RKO (cell line): ENCODE measurements around the gene SMTN.

Source experiments
- DNase-seq: peaks from one replicate; pipeline ENCODE4 v3.0.0-alpha.2; 2016; ENCODE audit warnings: low spot score

SMTN gene

GRCh38 chr22:31127181-31127772 is 46.2 kb downstream of the SMTN start:
- DNase-seq, result no peak

- no peak for DNase-seq
Observed at GRCh38 chr22:31128156-31128555, 47.0 kb downstream of the SMTN start.

- DNase-seq, result no peak
Observed at GRCh38 chr22:31130873-31131272, 49.8 kb downstream of the SMTN start.

GRCh38 chr22:31133911-31134310 is 52.8 kb downstream of the SMTN start:
- no peak for DNase-seq

- no peak for DNase-seq
Observed at GRCh38 chr22:31134688-31135087, 53.6 kb downstream of the SMTN start.

GRCh38 chr22:31135706-31136105 is 54.6 kb downstream of the SMTN start:
- DNase-seq, result no peak

GRCh38 chr22:31136155-31136554 is 55.0 kb downstream of the SMTN start:
- no peak for DNase-seq

- DNase-seq, result no peak
Observed at GRCh38 chr22:31136711-31137110, 55.6 kb downstream of the SMTN start.

GRCh38 chr22:31137721-31138120 is 56.6 kb downstream of the SMTN start:
- no peak for DNase-seq

GRCh38 chr22:31138126-31138525 is 57.0 kb downstream of the SMTN start:
- DNase-seq, result no peak

- no peak for DNase-seq
Observed at GRCh38 chr22:31139066-31139465, 57.9 kb downstream of the SMTN start.

- DNase-seq, result no peak
Observed at GRCh38 chr22:31139866-31140716, 59.0 kb downstream of the SMTN start, which contains the start of gene PLA2G3. TSS of gene PLA2G3 (minus strand) at chr22:31140508. CDS start at chr22:31140354, 154 bp downstream.

- no peak for DNase-seq
Observed at GRCh38 chr22:31140746-31141145, 59.6 kb downstream of the SMTN start.

- no peak for DNase-seq
Observed at GRCh38 chr22:31141551-31141950, 60.4 kb downstream of the SMTN start.

GRCh38 chr22:31142285-31142684 is 61.2 kb downstream of the SMTN start:
- no peak for DNase-seq

GRCh38 chr22:31143038-31143437 is 61.9 kb downstream of the SMTN start:
- no peak for DNase-seq

- no peak for DNase-seq
Observed at GRCh38 chr22:31143537-31143936, 62.4 kb downstream of the SMTN start.

GRCh38 chr22:31144223-31144622 is 63.1 kb downstream of the SMTN start:
- DNase-seq, result peak; percentile 57

GRCh38 chr22:31148488-31148887 is 67.4 kb downstream of the SMTN start:
- no peak for DNase-seq

- DNase-seq, result peak; percentile 81
Observed at GRCh38 chr22:31148953-31149627, 68.0 kb downstream of the SMTN start.

- peak; percentile 31 for DNase-seq
Observed at GRCh38 chr22:31150615-31151014, 69.5 kb downstream of the SMTN start.

- no peak for DNase-seq
Observed at GRCh38 chr22:31151872-31152271, 70.8 kb downstream of the SMTN start.

- no peak for DNase-seq
Observed at GRCh38 chr22:31153357-31153756, 72.2 kb downstream of the SMTN start.
